WTC11 (cell line): ENCODE measurements around the gene MITD1. TPM values are rescaled to one million over a fixed set of nuclear protein-coding genes. Genes with fewer than 3 reads are reported as not detected.

Source experiments
- ATAC-seq: fragments of 200-7000 bp; cut with Tn5 transposase; 2 replicates; pipeline ENCODE4 v1.10.0; 2021; ENCODE audit warnings: mild to moderate bottlenecking, moderate library complexity
- CTCF ChIA-PET: fragments of 300-600 bp; sonication (Branson Sonifier 250); formaldehyde crosslinking; loops from one replicate; lab custom pipeline; 2021; ENCODE audit warnings: antibody characterized with exemption; lab: Charles Lee
- POLR2A ChIA-PET: fragments of 350-600 bp; sonication (Branson Sonifier 250); formaldehyde crosslinking; loops from one replicate; lab custom pipeline; 2021; ENCODE audit warnings: antibody characterized with exemption; lab: Charles Lee
- DNase-seq: peaks from one replicate; pipeline ENCODE4 v3.0.0; 2021; ENCODE audit warnings: low spot score
- H3K27ac Mint-ChIP-seq: 2 replicates; pipeline ENCODE4 v1.8.0; 2021; ENCODE audit warnings: mixed read lengths
- H3K27me3 Mint-ChIP-seq: 2 replicates; pipeline ENCODE4 v1.8.0; 2021; ENCODE audit warnings: low read depth, mild to moderate bottlenecking, moderate library complexity, mixed read lengths
- H3K36me3 Mint-ChIP-seq: 2 replicates; pipeline ENCODE4 v1.8.0; 2021; ENCODE audit warnings: mixed read lengths
- H3K4me1 Mint-ChIP-seq: 2 replicates; pipeline ENCODE4 v1.8.0; 2022; ENCODE audit warnings: mixed read lengths
- H3K4me3 Mint-ChIP-seq: 2 replicates; pipeline ENCODE4 v1.8.0; 2021; ENCODE audit warnings: mild to moderate bottlenecking, moderate library complexity, mixed read lengths
- H3K9me3 Mint-ChIP-seq: 2 replicates; pipeline ENCODE4 v1.8.0; 2021; ENCODE audit warnings: mixed read lengths
- ARID4B ChIP-seq: sonication (generic); formaldehyde crosslinking; IDR thresholded peaks from 2 replicates; pipeline ENCODE4 v1.8.0; 2023; ENCODE audit warnings: missing genetic modification reagents, mild to moderate bottlenecking, borderline replicate concordance
- E2F4 ChIP-seq: sonication (generic); formaldehyde crosslinking; IDR thresholded peaks from 2 replicates; pipeline ENCODE4 v1.8.1; 2022; ENCODE audit warnings: low read depth, mild to moderate bottlenecking, moderate library complexity, missing genetic modification reagents, borderline replicate concordance
- FOXJ3 ChIP-seq: sonication (generic); formaldehyde crosslinking; IDR thresholded peaks from 2 replicates; pipeline ENCODE4 v1.9.0; 2021; ENCODE audit warnings: missing genetic modification reagents, mild to moderate bottlenecking, borderline replicate concordance
- FOXK1 ChIP-seq: sonication (generic); formaldehyde crosslinking; IDR thresholded peaks from 2 replicates; pipeline ENCODE4 v1.8.0; 2022; ENCODE audit warnings: mild to moderate bottlenecking, moderate library complexity, missing genetic modification reagents
- FOXP1 ChIP-seq: sonication (generic); formaldehyde crosslinking; IDR thresholded peaks from 2 replicates; pipeline ENCODE4 v1.8.0; 2022; ENCODE audit warnings: missing genetic modification reagents, mild to moderate bottlenecking, moderate library complexity, borderline replicate concordance
- GTF2I ChIP-seq: fragments of 250-450 bp; sonication (Bioruptor Pico); conservative IDR thresholded peaks from 2 replicates; pipeline ENCODE4 v1.4.0; 2021; ENCODE audit warnings: mild to moderate bottlenecking
- JUN ChIP-seq: sonication (generic); formaldehyde crosslinking; IDR thresholded peaks from 2 replicates; pipeline ENCODE4 v1.8.0; 2023; ENCODE audit warnings: mild to moderate bottlenecking, missing genetic modification reagents
- NFATC4 ChIP-seq: fragments of 250-450 bp; sonication (Bioruptor Pico); IDR thresholded peaks from 2 replicates; pipeline ENCODE4 v1.9.0; 2021; ENCODE audit warnings: mild to moderate bottlenecking
- NR2C2 ChIP-seq: sonication (generic); formaldehyde crosslinking; IDR thresholded peaks from 2 replicates; pipeline ENCODE4 v1.8.0; 2022; ENCODE audit warnings: mild to moderate bottlenecking, missing genetic modification reagents
- OVOL2 ChIP-seq: fragments of 250-450 bp; sonication (Bioruptor Pico); IDR thresholded peaks from 2 replicates; pipeline ENCODE4 v1.9.0; 2021; ENCODE audit warnings: mild to moderate bottlenecking, borderline replicate concordance
- SMAD4 ChIP-seq: sonication (generic); formaldehyde crosslinking; IDR thresholded peaks from 2 replicates; pipeline ENCODE4 v1.8.0; 2022; ENCODE audit warnings: mild to moderate bottlenecking, missing genetic modification reagents
- SP1 ChIP-seq: sonication (generic); formaldehyde crosslinking; conservative IDR thresholded peaks from 2 replicates; pipeline ENCODE4 v1.8.1; 2022; ENCODE audit warnings: missing genetic modification reagents
- ZNF138 ChIP-seq: sonication (generic); formaldehyde crosslinking; conservative IDR thresholded peaks from 2 replicates; pipeline ENCODE4 v1.8.1; 2022; ENCODE audit warnings: mild to moderate bottlenecking, moderate library complexity, missing genetic modification reagents
- ZNF317 ChIP-seq: sonication (generic); formaldehyde crosslinking; IDR thresholded peaks from 2 replicates; pipeline ENCODE4 v1.8.1; 2023; ENCODE audit warnings: low read depth, mild to moderate bottlenecking, moderate library complexity, missing genetic modification reagents, borderline replicate concordance
- ZNF512 ChIP-seq: sonication (generic); formaldehyde crosslinking; IDR thresholded peaks from 2 replicates; pipeline ENCODE4 v1.8.1; 2022; ENCODE audit warnings: missing genetic modification reagents, borderline replicate concordance
- total RNA-seq: library from RNA; stranded (reverse); gene quantifications from 3 replicates; pipeline ENCODE4 v1.2.3, GENCODE V29; 2021
- TF ChIP-seq, protein P1 (sequence below): sonication (generic); formaldehyde crosslinking; conservative IDR thresholded peaks from 2 replicates; pipeline ENCODE4 v1.8.1; 2023; ENCODE audit warnings: mild to moderate bottlenecking, low read depth, missing genetic modification reagents, moderate library complexity
- TF ChIP-seq, protein P2 (sequence below): fragments of 250-450 bp; sonication (Bioruptor Pico); IDR thresholded peaks from 2 replicates; pipeline ENCODE4 v1.8.0; 2021; ENCODE audit warnings: mild to moderate bottlenecking
- TF ChIP-seq, protein P3 (sequence below): fragments of 250-450 bp; sonication (Bioruptor Pico); IDR thresholded peaks from 2 replicates; pipeline ENCODE4 v2.1.2; 2022; ENCODE audit warnings: mild to moderate bottlenecking, moderate library complexity

The MITD1 gene
- total RNA-seq, 1 experiment from 2014 or later: 33.1 TPM

DNA sequence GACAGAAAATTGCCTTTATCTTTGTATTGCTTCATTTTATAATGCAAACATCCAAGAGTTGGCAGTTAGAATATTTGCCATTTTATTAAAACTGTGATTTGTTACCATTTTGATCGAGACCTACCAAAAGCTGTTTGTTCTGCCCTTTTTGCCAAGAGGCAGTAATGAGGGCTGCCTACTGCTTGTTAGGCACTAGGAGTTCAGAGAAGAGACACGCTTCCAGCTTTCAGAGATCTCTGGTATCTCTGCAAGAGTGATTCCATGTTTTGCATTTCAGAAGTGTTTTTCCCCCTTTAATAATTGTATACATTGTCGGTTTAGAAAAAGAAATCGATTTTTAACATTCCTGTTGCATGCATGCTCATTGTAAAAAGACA lies 754 bp upstream of the MITD1 start:
- no peak for ATAC-seq
- H3K27me3 Mint-ChIP-seq: no peaks in the 10 kb centered on the region
- H3K9me3 Mint-ChIP-seq: 0 out of 2 replicates have a peak, but pooled peaks cover 5% of the 10 kb centered on the region
- H3K4me3 Mint-ChIP-seq: peak overlapping the region; percentile 99
- ChIA-PET POLR2A (interaction anchor here (0.7 to 2.8 kb wide), 4 partner anchors 22 to 155 kb away, joined by 3 to 9 read pairs (median 4); partner anchors contain the start of gene TXNDC9), CTCF (interaction anchor here (0.8 to 2.2 kb wide), 4 partner anchors 9 to 309 kb away, joined by 3 to 6 read pairs (median 4); no protein-coding TSS in a partner anchor)
- peaks cover 22% of the 10 kb centered on the region for H3K4me1 Mint-ChIP-seq
- DNase-seq: no peak
- TF ChIP-seq ZNF138 (no peak), ZNF512 (CRISPR knock-in tag) (no peak), FOXP1 (CRISPR knock-in tag) (no peak), FOXJ3 (CRISPR knock-in tag) (no peak), SP1 (CRISPR knock-in tag) (no peak)
- TF ChIP-seq, protein P1, sequence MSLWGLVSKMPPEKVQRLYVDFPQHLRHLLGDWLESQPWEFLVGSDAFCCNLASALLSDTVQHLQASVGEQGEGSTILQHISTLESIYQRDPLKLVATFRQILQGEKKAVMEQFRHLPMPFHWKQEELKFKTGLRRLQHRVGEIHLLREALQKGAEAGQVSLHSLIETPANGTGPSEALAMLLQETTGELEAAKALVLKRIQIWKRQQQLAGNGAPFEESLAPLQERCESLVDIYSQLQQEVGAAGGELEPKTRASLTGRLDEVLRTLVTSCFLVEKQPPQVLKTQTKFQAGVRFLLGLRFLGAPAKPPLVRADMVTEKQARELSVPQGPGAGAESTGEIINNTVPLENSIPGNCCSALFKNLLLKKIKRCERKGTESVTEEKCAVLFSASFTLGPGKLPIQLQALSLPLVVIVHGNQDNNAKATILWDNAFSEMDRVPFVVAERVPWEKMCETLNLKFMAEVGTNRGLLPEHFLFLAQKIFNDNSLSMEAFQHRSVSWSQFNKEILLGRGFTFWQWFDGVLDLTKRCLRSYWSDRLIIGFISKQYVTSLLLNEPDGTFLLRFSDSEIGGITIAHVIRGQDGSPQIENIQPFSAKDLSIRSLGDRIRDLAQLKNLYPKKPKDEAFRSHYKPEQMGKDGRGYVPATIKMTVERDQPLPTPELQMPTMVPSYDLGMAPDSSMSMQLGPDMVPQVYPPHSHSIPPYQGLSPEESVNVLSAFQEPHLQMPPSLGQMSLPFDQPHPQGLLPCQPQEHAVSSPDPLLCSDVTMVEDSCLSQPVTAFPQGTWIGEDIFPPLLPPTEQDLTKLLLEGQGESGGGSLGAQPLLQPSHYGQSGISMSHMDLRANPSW (CRISPR knock-in tag): no peak
- TF ChIP-seq, protein P2, sequence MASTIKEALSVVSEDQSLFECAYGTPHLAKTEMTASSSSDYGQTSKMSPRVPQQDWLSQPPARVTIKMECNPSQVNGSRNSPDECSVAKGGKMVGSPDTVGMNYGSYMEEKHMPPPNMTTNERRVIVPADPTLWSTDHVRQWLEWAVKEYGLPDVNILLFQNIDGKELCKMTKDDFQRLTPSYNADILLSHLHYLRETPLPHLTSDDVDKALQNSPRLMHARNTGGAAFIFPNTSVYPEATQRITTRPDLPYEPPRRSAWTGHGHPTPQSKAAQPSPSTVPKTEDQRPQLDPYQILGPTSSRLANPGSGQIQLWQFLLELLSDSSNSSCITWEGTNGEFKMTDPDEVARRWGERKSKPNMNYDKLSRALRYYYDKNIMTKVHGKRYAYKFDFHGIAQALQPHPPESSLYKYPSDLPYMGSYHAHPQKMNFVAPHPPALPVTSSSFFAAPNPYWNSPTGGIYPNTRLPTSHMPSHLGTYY: no peak
- H3K36me3 Mint-ChIP-seq: peaks cover 4% of the 10 kb centered on the region; the same call in 1 of the 2 replicates
- H3K27ac Mint-ChIP-seq: peak overlapping the region; percentile 99

- Mint-ChIP-seq H3K27ac (no peak overlapping the region), H3K4me1 (no peaks in the 10 kb centered on the region), H3K36me3 (peaks cover 23% of the 10 kb centered on the region), H3K4me3 (no peak overlapping the region), H3K27me3 (no peaks in the 10 kb centered on the region), H3K9me3 (no peaks in the 10 kb centered on the region)
- TF ChIP-seq SMAD4 (CRISPR knock-in tag) (no peak), FOXJ3 (CRISPR knock-in tag) (no peak)
- POLR2A ChIA-PET: no interaction called here
- CTCF ChIA-PET: no interaction called here
- DNase-seq (no peak), ATAC-seq (no peak)
These were observed 9.3 kb downstream of the MITD1 start for GRCh38 chr2:99171377-99172140.

DNA sequence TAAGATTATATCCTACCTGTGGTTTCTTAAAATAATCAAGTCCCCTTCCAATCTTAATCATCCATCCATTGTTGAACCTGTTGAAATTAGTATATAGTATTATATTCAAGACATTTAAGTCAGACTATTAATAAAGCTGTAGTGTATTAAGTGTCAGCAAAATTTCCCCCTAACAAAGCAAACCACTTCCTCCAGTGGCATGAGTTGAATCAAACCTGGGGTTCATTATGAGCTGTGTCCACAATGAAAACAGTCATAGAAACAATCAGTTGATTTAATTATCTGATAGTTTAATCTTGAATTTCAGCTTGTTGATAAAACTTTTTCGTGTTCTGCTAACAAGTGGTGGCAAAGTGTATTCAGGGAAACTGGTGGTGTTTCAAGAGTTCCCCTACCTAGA lies 11.3 kb downstream of the MITD1 start:
- Mint-ChIP-seq H3K27me3 (no peaks in the 10 kb centered on the region), H3K4me3 (no peak overlapping the region), H3K36me3 (peaks cover 23% of the 10 kb centered on the region), H3K27ac (no peak overlapping the region), H3K4me1 (no peaks in the 10 kb centered on the region), H3K9me3 (no peaks in the 10 kb centered on the region)
- ChIA-PET CTCF (no interaction called here), POLR2A (no interaction called here)
- ATAC-seq (no peak), DNase-seq (no peak)
- TF ChIP-seq SMAD4 (CRISPR knock-in tag): no peak
- no peak for TF ChIP-seq NR2C2 (CRISPR knock-in tag)
- TF ChIP-seq OVOL2 (CRISPR knock-in tag): no peak
- no peak for TF ChIP-seq JUN (CRISPR knock-in tag)
- TF ChIP-seq, protein P3, sequence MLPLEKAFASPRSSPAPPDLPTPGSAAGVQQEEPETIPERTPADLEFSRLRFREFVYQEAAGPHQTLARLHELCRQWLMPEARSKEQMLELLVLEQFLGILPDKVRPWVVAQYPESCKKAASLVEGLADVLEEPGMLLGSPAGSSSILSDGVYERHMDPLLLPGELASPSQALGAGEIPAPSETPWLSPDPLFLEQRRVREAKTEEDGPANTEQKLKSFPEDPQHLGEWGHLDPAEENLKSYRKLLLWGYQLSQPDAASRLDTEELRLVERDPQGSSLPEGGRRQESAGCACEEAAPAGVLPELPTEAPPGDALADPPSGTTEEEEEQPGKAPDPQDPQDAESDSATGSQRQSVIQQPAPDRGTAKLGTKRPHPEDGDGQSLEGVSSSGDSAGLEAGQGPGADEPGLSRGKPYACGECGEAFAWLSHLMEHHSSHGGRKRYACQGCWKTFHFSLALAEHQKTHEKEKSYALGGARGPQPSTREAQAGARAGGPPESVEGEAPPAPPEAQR (CRISPR knock-in tag): no peak
- TF ChIP-seq ARID4B (CRISPR knock-in tag): no peak
- TF ChIP-seq FOXK1 (CRISPR knock-in tag): no peak
- TF ChIP-seq GTF2I: no peak
- no peak for TF ChIP-seq NFATC4 (CRISPR knock-in tag)
- no peak for TF ChIP-seq E2F4
- TF ChIP-seq ZNF317 (CRISPR knock-in tag): no peak
